HG02943 (cell line): ENCODE results near the gene COG4.
"Not testable (repeated sequence)": the region's sequence is repeated elsewhere in the genome, so short reads cannot be mapped to it uniquely, and the experiment has no call there.

Experiments used
- ATAC-seq: cut with Tn5 transposase; IDR thresholded peaks from one replicate; pipeline ENCODE4 v1.9.1; 2021; ENCODE audit warnings: mild to moderate bottlenecking, low read depth, moderate library complexity; ENCODE audit not compliant: unreplicated experiment

Gene COG4

DNA sequence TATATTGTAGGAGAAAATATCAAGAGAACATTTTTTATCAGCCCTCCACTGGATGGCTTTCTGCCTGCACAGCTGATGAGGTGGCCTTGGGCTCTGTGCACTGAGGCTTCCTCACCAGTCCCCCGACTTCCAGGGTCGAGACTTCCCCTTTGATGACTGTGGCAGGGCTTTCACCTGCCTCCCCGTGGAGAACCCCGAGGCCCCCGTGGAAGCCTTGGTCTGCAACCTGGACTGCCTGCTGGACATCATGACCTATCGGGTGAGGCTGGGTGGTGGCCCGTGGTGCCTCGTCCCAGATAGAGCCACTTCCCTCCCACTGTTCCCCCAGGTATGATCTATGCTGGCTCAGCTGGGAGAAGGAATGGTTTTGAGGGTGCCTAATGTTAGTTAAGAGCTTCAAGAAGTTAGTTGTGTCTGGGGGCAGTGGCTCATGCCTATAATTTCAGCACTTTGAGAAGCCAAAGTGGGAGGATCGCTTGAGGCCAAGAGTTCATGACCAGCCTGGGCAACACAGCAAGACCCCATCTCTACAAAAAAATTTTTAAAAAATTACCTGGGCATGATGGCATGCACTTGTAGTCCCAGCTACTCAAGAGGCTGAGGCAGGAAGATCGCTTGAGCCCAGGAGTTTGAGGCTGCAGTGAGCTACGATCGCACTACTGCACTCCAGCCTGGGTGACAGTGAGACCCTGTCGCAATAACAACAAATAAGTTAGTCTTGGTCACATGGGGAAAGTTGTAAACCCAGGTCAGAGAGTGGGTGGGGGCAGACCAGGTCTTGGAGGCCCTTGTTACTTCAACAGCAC lies 57.2 kb downstream of the COG4 start:
- ATAC-seq: no peak

DNA sequence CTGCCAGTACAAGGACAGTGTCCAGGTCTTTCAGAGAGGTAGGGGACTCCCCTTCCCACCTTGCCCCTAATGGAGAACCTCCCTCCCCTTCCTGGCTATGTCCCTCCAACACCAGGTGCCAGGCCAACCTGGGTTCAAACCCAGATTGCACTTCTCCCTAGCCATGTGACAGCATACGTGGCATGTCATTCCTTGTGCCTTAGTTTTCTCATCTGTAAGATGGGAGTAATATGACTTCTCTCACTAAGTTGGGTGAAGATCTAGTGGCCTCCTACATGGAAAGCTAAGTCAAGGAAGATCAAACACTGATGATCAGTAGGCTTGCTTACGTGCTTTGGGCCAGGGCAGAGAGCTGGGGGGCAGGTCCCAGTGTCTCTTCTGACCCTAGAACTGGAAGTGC lies 60.1 kb downstream of the COG4 start:
- no peak for ATAC-seq

DNA sequence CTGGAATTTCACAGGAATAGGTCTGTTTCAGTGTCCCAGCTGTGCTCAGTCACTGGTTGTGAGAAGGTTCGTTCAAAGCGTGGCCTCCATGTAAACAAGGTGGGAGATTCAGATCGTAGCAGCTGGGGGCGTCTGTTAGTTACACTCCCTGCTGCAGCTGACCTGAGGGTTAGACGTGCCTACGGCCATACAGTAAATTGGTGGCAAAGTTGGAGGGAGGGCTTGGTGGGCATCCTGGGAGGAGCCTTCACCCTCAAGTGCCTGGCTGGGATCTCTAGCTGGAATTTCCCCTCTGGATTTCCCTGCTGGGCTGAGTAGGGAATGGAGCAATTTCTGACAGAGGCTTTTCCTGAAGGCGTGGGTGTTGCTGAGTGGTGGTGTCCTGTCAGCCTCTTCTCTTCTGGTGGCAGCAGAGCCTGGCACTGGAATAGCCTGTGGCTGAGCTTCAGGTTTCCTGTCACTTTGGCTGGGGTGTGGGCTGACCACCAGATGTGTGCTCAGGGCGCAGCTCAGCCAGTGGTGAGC lies 62.6 kb downstream of the COG4 start:
- no peak for ATAC-seq

DNA sequence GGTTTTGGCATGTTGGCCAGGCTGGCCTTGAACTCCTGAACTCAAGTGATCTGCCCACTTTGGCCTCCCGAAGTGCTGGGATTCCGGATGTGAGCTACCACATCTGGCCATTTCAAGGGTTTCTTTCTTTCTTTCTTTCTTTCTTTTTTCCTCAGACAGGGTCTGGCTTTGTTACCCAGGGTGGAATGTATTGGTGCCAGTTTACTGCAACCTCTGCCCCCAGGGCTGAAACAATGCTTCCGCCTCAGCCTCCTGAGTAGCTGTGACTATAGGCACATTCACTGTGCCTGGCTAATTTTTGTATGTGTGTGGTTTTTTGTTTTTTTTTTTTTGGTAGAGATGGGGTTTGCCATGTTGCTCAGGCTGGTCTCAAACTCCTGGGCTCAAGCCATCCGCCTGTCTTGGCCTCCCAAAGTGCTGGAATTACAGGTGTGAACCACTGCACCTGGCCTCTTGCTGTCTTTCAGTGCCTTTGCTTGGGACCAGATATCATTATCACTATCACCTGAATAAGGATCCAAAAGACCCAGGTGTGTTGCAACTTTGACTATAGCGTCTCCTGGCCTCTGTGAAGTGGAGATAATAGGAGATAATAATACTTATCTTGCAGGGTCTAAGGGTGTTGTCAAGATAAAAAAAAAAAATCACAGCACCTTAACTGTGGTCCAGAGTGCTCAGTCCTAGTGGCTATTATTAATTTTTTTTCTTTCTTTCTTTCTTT lies 65.7 kb downstream of the COG4 start:
- no peak for ATAC-seq

DNA sequence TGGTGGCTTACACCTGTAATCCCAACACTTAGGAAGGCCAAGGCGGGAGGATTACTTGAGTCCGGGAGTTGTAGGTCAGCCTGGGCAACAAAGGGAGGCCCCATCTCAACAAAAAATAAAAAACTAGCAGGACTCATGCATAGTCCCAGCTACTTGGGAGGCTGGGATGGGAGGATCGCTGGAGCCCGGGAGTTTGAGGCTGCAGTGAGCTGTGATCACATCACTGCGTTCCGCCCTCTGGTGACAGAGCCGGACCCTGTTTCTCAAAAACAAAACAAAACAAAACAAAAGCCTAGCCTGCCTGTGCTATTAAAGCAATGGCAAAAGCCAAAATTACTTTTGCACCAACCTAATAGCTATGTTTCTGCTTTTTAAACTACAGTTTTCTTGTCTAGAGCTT lies 67.4 kb downstream of the COG4 start:
- no peak for ATAC-seq

DNA sequence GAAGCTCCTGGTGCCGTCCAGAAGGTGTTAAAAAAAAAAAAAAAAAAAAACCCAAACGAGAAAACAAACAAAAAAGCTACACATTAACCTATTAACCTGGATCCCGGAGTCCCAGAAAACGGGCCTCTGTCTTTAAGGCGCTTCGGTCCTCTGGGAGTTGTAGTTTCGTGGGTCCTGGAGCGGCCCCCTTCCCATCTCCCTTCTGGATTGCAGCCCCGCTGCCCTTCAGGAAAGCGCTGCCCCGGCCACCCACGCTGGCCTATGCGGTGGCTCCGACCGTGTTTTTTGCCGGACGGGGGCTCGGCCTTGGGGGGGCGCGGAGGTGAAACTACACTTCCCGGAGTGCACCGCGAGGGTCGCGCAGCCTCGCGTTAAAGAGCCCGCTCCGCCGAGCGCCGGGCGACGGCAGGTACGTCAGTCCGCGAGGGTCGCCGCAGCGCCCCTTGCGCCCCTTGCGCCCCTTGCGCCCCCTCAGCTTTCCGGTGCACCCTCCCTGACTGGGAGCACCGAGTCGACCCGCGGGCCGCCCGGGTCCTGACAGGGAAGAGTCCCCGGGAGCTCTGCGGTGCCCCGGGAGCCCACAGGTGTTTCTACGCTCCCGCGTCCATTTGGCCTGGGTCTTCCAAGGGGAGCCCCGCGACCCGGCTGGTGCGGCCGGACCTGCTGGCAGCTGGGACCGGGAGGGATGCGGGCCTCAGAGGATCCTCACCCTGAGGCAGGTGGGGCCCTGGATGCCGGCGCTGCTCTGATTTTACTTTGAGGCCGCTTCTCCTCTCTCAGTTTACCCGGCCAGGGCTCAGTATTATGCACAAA lies 68.9 kb downstream of the COG4 start, which contains the start of gene FCSK:
TSS of gene FCSK (plus strand) at position 374 of the 813 bp plus-strand sequence. CDS start 8,596 bp downstream, outside the sequence.
- peak; percentile 74 for ATAC-seq

DNA sequence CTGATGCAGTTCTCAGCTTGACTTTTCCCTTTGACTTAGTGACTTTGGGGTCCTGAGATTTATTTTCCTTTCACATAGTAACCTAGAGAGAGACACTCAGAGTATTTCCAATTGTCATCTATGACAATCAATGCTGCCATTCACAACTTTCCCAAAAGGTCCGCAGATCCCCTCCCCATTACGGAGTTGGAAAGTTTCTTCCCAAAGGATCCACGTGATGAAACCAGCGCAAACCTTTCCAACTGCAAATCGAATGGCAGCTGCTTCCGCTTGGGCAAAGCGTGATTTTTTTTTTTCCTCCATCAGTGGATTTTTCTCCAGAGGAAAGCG lies 69.5 kb downstream of the COG4 start:
- ATAC-seq: no peak

DNA sequence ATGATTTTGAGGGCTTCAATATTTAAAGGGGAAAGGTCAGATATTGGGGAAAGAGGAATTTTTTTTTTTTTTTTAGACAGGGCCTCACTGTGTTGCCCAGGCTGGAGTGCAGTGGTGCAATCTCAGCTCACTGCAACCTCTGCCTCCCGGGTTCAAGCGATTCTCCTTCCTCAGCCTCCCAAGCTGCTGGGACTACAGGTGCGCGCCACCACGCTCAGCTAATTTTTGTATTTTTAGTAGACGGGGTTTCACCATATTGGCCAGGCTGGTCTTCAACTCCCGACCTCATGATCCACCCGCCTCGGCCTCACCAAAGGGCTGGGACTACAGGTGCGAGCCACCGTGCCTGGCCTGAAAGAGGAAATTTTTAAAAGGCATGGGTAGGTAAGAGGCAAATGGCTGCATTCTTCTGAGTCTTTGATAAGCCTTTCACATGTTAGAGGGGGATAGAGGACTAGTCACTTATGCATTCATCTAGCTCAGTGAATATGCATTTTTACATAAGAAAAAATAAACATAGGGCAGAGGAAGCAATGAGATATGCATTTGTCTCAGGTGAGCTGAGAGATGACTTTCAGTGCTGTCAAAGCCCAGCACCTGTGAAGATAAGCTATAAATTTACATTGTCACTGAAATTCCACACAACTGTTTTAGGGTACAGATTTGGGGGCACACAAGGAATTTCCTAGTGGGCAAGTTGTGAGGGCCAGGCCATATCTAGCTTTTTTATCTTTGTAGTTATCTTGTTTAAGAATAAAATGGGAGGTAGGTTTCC lies 70.0 kb downstream of the COG4 start:
- ATAC-seq: no peak

DNA sequence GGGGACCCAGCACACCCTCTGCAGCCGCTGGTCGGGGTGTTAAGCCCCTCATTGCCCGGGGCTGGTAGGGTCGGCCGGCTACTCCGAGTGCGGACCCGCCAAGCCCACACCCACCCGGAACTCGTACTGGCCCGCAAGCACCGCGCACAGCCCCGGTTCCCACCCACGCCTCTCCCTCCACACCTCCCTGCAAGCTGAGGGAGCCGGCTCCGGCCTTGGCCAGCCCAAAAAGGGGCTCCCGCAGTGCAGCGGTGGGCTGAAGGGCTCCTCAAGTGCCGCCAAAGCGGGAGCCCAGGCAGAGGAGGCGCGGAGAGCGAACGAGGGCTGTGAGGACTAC lies 72.4 kb downstream of the COG4 start:
- not testable (repeated sequence) for ATAC-seq

DNA sequence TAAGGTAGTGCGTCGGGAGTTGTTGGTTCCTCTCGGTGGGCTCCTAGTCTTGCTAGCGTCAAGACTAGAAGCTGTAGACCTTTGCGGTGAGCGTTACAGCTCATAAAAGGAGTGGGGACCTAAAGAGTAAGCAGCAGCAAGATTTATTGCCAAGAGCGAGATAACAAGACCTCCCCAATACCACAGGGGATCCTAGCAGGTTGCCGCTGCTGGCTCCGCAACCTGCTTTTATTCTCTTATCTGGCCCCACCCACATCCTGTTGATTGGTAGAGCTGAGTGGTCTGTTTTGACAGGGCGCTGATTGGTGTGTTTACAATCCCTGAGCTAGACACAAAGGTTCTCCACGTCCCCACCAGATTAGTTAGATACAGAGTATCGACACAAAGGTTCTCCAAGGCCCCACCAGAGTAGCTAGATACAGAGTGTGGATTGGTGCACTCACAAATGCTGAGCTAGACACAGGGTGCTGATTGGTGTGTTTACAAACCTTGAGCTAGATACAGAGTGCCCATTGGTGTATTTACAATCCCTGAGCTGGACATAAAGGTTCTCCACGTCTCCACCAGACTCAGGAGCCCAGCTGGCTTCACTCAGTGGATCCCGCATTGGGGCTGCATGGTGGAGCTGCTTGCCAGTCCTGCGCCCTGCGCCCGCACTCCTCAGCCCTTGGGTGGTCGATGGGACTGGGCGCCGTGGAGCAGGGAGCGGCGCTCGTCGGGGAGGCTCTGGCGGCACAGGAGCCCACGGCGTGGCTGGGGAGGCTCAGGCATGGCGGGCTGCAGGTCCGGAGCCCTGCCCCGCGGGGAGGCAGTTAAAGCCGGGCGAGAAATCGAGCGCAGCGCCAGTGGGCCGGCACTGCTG lies 73.0 kb downstream of the COG4 start:
- ATAC-seq: not testable (repeated sequence)

DNA sequence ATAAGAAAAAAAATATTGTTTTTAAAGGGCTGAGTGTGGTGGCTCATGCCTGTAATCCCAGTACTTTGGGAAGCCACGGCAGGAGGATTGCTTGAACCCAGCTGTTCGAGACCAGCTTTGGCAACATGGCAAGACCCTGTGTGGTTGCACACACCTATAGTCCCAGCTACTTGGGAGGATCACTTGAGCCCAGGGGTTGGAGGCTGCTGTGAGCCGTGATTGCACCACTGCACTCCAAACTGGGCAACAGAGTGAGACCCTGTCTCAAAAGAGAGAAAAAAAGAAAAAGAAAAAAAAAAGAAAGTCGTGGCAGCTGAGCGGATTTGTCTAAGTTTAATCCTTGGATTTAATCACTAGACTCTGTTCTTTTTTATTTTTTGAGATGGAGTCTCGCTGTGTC lies 75.3 kb downstream of the COG4 start:
- no peak for ATAC-seq

DNA sequence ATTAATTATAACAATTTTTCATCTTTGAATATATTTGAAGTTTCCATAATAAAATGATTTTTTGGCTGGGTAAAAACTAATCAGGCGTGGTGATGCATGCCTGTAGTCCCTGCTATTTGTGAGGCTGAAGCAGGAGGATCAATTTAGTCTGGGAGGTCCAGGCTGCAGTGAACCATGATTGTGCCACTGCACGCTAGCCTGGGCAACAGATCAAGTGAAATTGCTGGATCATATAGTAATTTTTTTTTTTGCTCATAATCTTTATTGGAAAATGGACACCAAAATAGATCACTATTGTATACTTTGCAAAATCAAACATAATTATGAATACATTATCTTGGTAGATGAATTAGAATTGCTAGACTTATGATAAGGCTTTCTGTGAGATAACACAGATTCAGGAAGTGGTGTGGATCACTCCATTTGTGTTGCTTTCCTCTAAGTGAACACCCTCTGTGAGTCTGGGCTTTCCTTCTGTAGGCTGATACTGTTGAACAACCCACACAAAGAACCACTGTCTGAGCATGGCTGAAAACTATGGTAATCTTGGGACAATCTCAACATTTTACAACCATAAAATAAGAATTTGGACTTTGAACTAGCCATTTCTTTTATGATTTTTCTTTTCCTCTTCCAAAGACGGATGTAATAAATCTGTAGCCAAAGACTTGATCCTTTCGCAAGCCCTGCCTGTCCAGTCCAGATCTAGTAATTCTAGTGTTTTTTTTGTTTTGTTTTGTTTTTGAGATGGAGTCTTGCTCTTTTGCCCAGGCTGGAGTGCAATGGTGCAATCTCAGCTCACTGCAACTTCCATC lies 78.9 kb downstream of the COG4 start:
- no peak for ATAC-seq

DNA sequence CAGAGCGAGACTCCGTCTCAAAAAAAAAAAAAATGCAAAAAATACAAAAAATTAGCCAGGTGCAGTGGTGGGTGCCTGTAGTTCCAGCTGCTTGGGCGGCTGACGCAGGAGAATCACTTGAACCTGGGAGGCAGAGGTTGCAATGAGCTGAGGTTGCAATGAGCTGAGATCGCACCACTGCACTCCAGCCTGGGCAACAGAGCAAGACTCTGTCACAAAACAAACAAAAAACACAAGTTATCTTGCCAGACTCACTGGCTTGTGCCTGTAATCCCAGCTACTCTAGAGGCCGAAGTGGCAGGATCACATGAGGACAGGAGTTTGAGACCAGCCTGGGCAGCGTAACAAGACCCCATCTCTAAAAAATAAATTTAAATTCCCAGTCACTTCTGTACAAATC lies 81.0 kb downstream of the COG4 start:
- no peak for ATAC-seq

DNA sequence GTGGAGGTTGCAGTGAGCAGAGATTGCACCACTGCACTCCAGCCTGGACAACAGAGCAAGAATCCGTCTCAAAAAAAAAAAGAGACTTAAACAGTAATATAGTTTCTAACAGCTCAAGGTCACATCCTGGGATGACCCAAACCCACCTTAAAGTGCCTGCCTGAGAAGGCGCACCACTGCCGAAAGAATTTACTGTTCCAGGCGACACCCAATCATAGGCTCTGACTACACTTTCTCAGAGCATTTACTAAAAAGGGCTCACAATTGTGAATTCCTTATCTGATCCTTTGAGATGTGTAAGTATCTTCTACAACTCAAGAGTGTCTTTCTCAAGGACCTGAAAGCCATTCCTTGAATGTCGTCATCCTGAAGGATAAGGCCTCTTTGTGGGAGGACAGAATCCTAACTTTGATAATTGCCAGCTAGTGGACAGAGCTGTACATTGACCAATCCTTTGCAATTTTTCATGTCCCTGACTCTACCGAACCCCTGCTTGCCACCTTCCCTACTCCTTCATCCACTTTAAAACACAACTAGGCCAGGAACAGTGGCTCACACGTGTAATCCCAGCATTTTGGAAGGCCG lies 81.9 kb downstream of the COG4 start:
- ATAC-seq: no peak

DNA sequence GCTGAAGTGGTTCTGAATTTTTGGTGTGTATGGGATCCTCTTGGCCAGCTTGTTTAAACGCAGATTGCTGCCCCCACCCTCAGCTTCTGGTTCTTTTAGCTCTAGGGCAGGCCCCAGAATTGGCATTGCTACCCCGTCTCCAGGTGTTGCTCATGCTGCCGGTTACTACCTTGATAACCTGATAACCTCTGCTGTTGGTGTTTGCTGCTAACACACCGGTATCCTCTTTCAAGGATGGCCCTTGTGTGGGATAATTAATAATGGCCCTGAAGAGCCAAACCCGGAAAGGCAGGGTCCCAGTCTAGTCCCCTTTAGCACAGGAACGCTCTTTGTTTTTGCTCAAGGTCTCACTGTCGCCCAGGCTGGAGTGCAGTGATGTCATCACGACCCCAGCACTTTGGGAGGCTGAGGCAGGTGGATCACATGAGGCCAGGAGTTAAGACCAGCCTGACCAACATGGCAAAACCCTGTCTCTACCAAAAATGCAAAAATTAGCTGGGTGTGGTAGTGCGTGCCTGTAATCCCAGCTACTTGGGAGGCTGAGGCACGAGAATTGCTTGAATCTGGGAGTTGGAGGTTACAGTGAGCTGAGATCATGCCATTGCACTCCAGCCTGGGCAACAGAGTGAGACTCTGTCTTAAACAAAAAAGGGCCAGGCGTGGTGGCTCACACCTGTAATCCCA lies 83.2 kb downstream of the COG4 start:
- no peak for ATAC-seq

DNA sequence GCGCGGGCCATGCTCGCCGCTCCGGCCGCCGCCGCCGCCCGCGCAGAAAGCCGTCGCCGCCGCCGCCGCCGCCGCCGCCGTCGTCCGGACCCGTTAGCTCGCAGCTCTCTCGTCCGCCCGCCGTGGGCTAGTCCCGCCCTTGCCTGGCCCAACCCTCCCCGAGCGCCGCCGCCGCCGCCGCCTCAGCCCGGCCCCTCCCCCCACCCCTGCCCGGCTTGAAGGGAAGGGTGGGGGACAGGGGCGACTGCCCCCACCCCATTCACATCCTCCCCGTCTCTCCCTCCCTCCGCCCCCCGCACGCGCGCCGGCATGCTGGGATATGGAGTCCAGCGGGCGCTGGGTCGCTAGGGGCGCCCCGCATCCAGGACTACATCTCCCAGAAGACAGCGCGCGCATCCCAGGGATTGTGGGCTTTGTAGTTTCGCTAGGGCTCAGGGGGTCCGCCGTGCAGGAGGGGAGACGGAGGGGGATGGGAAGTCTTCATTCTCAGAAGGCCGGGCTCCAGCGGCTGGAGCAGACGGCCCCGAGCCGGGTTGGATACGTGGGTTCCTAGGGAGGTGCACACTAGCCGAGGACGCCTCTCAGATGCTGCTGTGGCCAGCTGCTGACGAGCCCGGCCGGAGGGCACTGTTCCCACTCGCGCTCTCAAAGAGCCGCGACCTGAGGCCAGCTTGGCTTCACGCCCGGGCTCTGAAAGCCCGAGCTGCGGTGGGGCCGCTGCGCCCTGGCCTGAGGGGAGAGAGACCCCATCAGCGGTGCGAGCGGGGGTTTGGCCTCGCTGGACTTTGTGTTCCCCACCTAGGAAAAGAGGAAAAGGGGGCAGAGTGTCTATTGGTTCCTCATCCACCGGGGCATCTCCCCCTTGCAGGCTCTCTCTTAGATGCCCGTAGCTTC lies 84.1 kb downstream of the COG4 start, which contains the start of gene ST3GAL2:
TSS of gene ST3GAL2 (minus strand) at position 132 of the 894 bp plus-strand sequence. CDS start 40,570 bp downstream, outside the sequence.
- ATAC-seq: peak; percentile 77

DNA sequence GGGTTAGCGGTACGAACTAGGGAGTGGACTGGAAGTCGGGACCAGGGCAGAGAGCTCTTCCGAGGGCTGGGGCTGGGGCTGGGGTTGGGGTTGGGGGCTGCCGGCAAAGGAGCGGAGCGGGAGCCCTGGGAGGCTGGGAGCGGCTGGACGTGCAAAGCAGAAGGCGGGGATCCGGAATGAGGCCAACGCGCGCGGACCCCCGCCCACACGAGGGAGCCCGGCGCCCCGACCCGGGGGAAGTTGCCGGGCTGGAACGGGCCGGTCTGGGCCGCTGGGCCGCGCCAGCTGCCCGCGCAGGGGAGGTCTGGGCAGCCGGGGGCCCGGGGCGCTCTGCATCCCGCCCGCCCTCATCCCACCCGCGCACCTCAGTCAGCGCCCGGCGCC lies 84.8 kb downstream of the COG4 start:
- peak; percentile 2 for ATAC-seq
